Esophagus mucosa (tissue), 1 donor: ENCODE results near the gene CHST11. TPM values are rescaled to one million over a fixed set of nuclear protein-coding genes. Genes with fewer than 3 reads are reported as not detected.
"Not testable (repeated sequence)": the region's sequence is repeated elsewhere in the genome, so short reads cannot be mapped to it uniquely, and the experiment has no call there.

Experiments used
- ATAC-seq: fragments of 200-7000 bp; cut with Tn5 transposase; one replicate; pipeline ENCODE4 v1.9.1; 2020
- total RNA-seq: library from RNA; stranded (reverse); gene quantifications from one replicate; pipeline ENCODE4 v1.2.4, GENCODE V29; 2023
- donor health status: DM: yes; HTN: yes; CAD: no.

Gene CHST11
- total RNA-seq, 1 donor from 2014 or later: 7.3 TPM

DNA sequence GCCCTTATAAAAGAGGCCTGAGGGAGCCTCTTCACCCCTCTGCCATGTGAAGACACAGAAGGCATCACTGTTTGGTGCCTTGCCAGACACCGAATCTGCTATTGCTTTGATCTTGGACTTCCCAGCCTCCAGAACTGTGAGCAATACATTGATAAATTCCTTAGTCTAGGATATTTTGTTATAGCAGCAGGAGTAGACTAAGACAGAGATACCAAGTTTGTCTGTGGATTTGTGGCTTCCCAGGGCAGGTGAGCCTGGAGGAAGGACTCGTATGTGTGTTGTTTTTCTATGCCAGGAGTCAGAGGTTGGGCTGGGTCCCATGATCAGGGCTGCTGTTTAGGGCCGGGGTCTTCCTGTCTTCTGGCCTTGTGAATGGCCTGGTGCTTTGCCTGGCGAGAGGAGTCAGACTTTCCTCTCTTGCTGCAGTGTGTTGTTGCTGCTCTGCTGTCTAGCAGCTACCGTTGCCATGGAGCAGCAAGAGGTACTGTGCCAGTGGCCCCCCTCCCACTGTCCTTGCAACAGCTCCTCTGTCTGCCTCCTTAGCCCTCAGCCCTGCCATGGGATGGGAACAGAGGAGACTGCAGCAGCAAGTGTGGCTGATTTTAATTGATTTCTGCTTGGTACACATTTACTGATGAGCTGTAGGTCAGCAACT lies 111.2 kb downstream of the CHST11 start:
- ATAC-seq: no peak

DNA sequence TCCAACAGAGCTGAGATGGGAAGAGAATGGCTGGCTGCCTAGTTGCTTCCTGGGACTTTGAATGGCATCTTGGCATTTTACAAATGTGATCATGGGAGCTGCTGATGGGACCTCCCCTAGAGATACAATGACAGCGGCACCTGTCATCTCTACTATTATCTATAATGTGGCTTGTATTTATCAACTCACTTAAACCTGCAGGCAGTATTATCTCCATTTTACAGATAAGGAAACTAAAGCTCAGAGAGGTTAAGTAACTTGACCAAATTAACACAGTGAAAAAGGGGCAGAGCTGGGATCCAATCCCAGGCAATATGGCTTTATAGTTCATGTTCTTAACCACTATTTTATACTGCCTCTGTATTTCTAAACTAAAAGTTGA lies 111.7 kb downstream of the CHST11 start:
- no peak for ATAC-seq

DNA sequence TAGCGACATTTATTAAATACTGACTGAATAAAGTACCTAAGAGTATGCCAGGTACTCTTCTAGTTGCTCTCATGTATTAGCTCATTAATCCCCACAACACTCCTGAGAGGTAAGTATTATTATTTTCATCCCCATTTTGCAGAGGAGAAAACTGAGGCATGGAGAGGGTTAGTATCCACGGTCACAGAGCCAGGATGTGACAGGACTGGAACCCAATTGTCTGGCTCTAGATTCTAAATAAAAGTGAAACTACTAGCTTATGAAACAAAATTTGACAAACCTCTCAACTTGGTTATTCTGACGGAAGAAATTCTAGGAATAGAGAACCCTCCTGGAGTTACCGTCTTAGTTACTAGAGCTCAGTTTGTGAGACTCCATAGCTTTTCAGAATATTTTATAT lies 112.2 kb downstream of the CHST11 start:
- no peak for ATAC-seq

DNA sequence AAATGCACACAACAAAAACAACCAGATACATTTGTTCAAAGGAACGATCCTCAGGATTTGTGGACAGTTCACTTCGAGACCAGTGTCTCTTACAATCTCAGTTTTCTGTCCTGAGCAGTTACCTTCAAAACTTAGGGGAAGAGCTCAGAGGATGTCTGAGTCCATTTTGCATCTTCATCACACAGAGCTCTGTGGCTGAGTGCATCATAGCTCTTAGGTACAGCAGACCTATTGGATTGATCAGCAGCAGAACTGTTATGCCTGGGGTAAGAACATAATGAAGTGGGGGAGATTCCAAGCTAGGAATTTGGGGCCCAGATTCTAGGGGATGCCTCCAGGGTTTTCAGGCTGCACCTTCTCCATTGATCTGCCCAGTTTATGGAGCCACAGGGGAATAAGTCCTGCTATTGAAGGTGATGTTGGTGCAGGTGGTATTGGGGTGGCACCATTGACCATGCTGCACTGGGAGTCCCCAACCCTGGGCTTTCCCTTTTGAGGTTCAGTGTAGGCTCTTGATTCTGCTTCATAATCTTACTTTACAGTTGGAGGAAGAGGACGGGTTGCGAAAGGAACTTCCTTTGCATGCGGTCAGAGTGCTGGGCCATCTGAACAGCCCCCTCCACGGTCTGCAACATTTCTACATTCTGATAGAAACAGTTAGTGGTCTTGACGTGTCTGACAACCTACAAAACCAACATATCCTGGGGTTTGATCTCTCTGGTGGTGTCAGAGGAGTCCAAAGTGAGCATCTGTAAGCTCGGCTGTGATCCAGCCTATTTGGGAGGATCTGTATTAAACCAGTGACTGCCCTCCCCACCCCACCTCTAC lies 112.8 kb downstream of the CHST11 start:
- ATAC-seq: peak; percentile 57

DNA sequence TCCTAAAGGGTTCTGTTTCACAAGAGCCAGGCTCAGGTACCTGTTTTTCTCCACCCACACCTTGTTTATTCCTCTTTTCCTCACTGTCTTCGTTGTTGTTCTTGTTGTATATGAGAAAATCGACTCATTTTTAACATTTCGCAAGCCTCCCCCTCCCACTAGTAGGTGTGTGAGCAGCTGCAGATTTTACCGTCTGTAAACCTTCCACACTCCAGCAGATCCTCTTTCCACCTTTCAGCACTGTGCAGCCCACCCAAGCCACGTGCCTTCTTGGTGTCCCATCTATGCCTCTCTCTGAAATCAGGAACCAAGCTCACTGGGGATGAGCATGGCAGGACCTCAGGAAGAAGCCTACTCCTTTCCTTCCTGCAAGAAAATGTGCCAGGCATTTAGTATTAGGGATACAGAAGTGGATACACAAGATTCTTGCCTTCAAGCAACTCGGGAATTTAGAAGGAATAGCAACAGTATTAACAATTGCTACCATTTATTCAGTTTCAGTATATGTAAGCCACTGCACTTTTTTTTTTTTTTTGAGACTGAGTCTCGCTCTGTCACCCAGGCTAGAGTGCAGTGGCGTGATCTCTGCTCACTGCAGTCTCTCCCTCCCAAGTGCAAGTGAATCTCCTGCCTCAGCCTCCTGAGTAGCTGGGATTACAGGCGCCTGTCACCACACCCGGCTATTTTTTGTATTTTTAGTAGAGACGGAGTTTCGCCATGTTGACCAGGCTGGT lies 113.6 kb downstream of the CHST11 start:
- no peak for ATAC-seq

DNA sequence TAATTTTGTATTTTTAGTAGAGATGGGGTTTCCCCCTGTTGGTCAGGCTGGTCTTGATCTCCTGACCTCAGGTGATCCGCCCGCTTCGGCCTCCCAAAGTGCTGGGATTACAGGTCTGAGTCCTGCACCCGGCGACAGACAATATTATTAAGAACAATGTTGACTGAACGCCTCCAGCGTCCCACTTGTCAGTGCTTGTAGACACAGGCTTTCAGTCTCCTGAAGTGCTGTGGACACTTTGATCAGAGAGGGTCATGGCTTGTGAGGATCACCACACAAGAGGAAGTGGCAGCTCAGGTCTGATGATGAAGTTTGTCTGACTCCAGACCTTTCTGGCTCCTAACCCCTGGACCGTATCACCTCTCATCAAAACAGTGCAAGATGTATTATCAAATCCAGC lies 114.6 kb downstream of the CHST11 start:
- peak; percentile 69 for ATAC-seq

DNA sequence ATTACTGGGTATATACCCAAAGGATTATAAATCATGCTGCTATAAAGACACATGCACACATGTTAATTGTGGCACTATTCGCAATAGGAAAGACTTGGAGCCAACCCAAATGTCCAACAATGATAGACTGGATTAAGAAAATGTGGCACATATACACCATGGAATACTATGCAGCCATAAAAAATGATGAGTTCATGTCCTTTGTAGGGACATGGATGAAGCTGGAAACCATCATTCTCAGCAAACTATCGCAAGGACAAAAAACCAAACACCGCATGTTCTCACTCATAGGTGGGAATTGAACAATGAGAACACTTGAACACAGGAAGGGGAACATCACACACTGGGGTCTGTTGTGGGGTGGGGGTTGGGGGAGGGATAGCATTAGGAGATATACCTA lies 117.6 kb downstream of the CHST11 start:
- not testable (repeated sequence) for ATAC-seq

DNA sequence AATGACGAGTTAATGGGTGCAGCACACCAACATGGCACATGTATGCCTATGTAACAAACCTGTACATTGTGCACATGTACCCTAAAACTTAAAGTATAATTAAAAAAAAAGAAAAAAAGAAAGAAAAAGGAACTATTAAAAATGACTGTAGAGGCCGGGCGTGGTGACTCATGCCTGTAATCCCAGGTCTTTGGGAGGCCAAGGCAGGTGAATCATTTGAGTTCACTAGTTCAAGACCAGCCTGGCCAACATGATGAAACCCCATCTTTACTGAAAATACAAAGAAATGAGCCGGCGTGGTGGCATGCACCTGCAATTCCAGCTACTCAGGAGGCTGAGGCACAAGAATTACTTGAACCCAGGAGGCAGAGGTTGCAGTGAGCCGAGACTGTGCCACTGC lies 118.0 kb downstream of the CHST11 start:
- not testable (repeated sequence) for ATAC-seq

DNA sequence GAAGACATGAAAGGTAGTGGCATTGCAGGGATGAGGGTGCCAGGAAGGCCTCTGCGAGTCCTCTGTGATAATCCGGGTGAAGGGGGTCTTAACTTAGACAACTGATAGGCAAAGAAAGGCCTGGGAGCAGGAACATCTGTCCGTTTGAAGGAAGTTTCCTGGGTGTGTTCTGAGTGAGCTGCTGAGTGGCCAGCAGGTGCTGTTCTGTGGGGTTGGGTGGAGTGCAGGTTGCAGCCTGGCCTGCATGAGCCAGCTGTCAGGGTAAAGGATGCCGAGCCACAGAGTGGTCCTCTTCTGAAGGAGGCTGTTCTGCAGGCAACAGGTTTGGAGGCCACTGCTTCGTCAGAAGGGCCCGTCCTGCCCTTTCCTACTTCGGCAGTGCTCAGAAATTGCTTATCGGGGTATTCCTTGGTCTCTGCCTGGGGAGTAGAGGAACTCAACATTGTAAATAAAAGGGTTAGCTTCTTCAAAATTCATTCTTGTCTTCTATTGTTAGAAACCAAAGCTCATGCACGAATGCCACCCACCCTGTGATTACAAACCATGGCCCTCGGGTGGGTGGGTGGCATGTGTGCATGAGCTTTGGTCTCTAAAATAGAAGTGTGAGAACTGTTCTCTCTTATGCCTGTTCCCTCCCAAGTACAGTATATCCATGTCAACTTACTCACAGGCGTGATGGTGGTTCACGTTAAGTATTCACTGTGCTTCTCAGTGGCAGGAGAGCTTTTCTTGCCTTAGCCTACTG lies 118.9 kb downstream of the CHST11 start:
- ATAC-seq: peak; percentile 25

DNA sequence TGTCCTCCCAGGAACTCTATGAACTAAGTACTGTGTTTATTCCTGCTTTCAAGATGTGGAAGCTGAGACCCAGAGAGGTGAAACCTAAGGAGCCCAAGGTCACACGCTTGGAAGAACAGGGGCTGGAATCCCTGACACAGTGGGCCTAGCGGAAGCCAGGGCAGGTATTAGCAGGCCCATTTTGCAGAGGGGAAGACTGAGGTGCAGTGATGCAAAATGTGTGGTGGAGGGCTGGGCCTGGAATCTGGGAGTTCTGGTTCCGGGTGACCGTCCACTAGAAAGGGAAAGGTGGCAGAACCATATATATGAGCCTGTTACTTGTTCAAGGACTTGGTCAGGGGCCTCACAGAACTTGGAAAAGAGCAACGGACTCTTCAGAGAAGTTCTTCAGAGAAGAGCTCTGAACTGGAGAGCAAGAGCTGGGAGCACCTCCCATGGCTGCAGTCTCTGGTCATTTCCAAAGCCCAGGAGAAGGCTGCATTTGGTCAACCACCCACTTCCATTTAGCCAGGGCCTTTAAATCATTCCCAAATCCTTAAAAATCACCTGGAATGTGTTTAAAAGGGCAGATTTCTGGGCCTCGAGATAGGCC lies 119.5 kb downstream of the CHST11 start:
- no peak for ATAC-seq

DNA sequence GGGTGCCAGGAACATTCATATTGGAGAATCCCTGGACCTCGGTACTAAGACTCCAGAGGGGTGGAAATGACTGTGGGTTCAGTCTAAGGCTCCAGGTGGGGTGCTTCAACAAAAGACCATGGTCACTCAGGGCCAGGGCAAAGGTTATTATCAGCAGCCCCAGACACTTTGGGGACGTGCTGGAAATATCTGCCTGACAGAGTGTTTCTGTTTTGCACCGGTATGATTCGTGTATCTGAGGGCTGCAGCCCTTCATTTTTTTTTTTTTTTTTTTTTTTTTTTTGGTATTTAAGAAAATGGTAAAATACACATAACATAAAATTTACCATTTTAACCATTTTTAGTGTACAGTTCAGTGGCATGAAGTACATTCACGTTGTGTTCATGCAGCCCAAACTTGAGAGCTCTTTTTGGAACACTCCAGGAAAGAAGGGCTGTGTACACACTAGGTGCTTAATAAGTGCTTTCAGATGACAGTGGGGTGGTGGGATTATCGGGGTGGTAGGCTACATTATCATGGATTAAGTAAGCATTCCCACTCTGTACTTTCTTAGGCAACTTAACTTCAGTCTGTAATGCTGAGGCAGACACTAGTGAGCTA lies 120.3 kb downstream of the CHST11 start:
- no peak for ATAC-seq

DNA sequence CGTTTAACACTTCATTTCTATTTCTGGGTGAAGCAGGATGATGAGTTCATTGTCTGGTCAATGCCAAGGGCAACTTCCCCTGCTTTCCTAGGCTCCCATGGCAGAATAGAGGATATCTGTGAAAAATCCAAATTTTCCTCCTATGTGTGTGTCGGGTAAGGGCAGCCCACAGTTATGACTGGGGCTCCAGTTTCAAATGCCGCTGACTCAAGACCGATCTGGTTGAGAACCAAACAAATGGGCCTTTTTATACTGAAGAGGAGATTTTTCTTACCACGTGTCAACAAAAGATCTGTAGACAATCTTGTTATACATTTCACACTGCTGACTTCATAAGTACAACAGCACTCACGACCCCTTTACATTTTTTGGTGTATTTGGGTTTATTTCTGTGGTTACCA lies 120.8 kb downstream of the CHST11 start:
- ATAC-seq: no peak

DNA sequence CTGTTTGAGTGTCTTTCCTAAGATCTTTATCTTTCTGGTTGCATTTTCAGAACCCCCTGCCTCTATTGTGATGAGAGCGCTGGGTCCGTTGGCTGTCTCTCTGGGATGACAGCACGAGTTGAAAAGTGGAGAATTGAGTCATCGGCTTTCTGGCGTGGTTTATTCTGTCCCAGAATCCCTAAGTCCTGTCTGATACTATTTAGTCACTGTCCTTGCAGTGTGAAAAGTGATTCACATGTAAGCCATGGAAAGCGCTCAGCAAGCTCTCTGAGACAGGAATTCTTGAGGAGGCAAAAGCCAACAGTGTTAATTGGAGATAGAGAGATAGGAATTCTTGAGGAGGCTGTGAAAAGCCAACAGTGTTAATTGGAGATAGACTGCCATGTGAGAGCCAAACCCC lies 121.7 kb downstream of the CHST11 start:
- ATAC-seq: peak; percentile 41

DNA sequence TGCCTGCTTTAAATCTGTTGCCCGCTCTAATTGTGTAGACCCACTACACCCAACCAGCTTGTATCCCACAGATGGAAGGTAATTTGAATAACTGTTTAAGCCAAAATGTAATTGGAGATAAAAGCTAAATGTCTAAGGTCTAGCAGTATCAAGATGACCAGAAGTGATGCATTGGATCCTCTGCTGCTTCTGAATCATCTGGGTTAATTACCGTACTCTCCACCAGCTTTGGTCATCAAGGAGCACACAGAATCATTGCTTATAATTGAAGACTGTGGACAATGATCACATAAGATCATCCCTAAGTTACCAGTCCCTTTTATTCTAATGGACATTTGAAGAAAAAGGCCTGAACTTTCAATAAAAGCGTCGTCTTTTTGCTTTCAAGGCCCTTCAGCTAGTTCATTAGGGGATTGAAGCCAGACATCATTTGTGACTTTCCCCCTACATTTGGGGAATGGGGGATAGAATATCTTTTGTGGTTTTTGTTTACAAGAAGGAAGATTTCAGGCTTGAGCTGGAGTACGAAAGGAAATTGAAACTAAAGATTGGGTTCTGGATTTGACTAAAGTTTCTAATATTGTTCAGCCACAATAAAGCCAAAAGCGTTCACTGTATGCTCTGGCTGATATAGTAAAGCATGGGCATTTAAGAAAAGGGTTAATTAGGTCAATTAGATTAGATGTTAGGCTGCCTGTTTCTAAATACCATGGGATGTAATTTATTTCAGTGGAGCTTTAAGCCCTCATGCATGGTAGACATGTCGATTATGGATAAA lies 123.2 kb downstream of the CHST11 start:
- ATAC-seq: no peak

DNA sequence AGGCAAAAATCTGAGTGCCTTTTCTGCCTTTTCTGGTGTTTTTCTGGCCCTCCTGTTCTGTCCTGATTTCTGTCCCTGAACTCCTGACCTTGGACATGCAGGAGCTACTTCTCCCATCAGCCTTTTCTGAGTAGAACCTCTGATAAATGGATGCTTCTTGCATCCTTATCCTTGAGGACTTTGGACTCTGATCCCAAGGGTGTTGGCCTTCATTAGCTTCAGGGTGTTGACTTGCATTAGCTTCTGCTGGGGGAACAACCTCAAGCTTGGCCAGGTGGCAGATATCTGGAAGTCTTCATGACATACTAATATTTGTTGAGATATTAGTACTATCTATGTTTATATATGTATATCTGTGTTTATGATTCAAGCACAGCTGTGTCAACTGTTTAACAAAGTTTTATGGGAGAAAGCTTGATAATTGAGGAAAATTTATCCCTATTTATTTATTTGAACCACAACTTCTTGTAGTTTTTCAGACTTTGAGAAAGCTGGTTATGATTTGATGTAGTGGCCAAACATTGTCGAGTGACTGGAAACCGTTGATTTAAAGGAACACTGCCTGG lies 124.3 kb downstream of the CHST11 start:
- no peak for ATAC-seq

DNA sequence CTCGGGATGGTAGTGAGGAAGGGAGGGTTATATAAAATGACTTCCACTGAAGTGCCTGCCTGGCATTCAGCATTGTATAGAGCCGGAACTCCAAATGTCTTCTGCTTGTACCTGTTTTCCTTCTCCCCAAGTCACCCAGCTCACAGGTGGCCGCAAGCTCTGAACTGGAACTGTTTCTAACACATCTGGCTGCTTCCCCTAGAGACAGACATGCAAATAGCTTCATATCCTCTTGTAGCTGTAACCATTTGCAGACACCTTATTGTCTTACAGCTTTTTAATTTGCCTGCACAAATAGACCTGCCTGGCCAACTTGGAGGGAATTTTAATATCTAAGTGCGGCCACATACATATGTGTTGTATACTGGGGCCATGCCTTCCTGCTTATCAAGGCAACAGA lies 126.0 kb downstream of the CHST11 start:
- ATAC-seq: peak; percentile 40

DNA sequence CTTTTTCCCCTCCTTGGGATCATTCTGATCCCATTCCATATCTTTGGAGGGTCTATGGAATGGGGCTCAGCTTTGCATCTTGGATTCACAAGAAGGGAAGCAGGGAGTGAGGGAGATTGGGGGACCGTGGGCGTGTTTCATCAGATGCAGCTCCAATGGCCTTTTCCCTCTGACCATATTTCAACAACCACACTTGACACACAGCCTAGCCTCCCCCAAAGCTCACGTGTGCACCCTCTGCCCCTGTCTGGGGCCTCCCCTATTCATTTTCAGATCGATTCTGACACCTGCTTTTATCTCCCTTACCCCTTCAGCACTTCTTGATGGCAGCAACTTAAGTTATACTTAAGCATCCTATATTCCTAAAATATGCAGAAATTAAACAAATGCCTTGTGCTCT lies 126.6 kb downstream of the CHST11 start:
- no peak for ATAC-seq

DNA sequence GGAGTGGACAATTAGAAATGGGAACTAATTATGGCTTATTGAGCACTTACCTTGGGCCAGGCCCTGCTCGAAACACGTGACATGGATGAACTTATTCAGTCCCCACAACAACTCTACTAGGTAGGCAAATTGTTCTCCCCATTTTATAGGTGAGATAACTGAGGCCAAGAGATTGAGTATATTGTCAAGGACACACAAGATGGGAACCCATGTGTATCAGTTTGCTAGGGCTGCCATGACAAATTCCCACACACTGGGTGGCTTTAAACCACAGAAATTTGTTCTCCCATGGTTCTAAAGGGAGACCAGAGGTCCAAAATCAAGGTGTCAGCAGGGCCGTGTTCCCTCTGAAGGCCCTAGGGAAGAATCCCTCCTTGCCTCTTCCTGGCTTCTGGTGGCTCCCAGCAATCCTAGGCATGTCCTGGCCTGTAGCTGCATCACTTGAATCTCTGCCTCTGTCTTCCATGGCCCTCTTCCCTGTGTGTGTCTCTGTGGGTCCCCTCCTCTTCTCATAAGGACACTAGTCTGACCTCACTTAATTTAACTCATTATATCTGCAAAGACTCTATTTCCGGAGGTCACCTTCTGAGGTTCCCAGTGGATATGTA lies 128.8 kb downstream of the CHST11 start:
- ATAC-seq: no peak

DNA sequence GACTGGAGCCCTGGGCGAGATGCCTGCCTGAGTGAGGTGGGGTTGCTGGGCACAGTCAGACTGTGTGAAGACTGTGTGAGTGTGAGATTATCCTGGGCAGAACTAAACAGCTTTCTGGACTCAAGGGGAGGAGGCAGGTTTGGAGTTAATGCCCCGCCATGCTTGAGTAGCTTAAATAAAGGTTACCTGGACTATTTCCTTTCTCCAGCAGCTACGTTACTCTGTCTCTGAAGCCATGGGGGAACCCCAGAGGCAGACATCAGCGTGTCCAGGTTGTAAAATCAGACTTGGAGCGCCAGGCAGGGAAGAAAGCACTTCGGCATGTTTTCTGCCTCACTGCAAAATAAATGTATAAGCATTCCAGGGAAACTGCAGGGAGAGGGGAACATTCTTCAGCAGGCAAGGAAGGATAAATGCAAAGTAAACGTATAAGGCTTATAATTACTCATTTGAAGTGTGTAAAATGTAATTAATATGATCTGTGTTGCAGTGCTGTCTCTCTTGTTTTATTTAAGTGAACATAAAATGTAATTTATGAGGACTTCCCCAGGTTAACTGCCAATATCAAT lies 129.7 kb downstream of the CHST11 start:
- ATAC-seq: peak; percentile 53
